ENCODE measurements around the gene TRAF3IP3.

DNA sequence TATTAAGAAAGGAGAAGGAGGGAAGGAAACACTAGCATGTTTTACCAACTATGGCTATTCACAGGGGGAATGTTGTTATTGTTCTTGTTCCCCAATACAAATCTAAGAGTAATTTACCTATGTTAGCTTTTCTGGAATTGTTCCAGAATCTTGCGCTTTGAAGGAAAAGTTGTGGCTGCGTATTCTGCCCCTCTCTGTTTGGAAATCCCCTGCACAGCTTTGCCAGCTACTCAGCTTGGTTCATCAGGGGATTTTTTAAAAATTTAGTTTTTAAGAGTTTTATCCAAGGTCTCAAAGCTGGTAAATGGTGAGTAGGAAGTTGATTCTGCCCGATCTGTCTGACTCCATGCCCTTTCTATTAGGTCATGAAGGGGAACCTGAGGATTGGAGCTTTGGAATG, 59.6 kb downstream of the TRAF3IP3 start:
- TF ChIP-seq, protein P1, sequence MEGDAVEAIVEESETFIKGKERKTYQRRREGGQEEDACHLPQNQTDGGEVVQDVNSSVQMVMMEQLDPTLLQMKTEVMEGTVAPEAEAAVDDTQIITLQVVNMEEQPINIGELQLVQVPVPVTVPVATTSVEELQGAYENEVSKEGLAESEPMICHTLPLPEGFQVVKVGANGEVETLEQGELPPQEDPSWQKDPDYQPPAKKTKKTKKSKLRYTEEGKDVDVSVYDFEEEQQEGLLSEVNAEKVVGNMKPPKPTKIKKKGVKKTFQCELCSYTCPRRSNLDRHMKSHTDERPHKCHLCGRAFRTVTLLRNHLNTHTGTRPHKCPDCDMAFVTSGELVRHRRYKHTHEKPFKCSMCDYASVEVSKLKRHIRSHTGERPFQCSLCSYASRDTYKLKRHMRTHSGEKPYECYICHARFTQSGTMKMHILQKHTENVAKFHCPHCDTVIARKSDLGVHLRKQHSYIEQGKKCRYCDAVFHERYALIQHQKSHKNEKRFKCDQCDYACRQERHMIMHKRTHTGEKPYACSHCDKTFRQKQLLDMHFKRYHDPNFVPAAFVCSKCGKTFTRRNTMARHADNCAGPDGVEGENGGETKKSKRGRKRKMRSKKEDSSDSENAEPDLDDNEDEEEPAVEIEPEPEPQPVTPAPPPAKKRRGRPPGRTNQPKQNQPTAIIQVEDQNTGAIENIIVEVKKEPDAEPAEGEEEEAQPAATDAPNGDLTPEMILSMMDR (IDR thresholded peaks at IDR 0.05), result no peak
- TF ChIP-seq EZH2 (IDR thresholded peaks at IDR 0.05; ENCODE audit: borderline replicate concordance, insufficient read depth, low read depth, low read length, poor library complexity, severe bottlenecking), result no peak
